ENCODE data around the gene EDNRB. TPM values are rescaled to one million over a fixed set of nuclear protein-coding genes. Genes with fewer than 3 reads are reported as not detected.
"Not testable (repeated sequence)": the region's sequence is repeated elsewhere in the genome, so short reads cannot be mapped to it uniquely, and the experiment has no call there.

The EDNRB gene
- 10 to 100 TPM; 11.7 to 99.0 (median 69.9) TPM for polyA plus RNA-seq (ENCODE audit: insufficient read length in 4 of 4)

DNA sequence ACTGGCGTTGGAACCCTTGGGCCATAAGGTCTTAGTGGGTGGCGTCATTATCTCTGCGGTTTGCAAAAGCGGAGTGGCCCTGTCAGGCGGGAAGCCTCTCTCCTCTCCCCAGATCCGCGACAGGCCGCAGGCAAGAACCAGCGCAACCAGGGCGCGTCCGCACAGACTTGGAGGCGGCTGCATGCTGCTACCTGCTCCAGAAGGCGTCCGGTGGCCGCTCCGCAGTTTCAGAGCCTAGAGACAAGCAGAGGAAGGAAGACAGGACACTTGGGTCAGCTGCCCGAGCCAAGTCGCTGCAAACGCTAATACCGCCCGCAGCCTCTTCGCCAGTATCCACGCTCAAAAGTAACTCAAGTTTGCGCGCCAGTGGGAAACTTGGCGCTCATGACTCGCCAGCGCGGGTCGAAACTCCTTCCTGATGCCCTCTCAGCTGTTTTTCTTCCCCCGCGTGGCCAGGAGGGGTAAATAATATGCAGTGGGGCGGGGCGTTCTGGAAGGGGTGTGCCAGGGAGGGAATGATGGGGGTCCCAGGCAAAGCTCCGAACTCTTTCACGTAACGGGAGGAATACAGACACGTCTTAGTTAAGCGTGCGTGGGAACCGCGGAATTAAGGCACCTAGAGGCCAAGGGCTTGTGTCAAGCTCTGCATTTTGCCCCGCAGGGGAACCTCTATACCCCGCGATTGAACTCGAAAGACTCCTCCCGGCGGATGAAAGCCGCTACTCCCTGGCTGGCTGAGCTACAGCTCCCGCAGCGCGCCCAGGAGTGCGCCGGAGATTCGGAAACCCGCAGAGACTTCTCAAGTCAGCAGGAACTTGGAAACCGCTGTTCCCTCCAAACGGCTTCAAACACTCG, at the start of gene EDNRB:
Gene EDNRB, minus strand, starts transcription at position 441 of the 855 bp plus-strand sequence. Its CDS starts 258 bp downstream, at position 183.
- no peak for DNase-seq (ENCODE audit: low read depth in 4 of 4, low spot score in 3 of 4)

DNA sequence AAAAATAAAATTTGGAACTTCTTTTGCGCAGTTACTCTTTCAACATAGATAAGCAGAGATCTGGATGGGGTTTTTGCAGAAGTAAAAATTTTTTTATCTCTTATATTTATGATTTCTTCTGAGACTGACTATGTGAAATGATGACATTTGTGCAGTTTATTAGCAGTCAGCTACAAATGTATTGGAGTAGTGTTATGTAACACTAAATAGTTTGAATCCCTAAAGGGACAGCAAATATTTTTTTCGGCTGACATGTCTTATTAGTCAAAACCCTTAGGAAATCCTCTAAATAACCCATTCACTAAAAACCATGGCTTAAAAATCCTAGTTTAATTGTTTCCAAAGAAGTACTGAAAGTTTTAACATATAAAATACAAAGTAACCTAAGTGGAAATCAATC, 48.0 kb upstream of the EDNRB start:
- DNase-seq (ENCODE audit: low read depth in 4 of 4, low spot score in 3 of 4): no peak

DNA sequence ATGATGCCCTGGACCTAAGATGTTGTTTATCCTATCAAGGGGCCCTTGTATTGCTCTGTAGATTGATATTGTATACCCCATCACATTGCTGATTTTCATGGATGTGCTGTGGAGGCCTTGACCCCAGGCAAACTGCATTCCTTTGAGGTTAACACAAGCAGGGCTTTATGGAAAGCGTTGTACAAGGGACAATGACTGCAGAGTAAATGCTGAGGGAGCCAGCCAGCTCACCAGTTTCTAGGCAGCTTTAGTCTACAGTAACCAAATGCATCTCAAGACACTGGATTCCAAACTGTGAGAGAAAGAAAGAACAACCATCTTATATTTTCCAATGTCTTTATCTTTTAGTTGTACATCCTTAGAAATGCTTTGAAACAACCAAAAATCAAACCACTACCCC, 34.1 kb upstream of the EDNRB start:
- DNase-seq (ENCODE audit: low read depth in 4 of 4, low spot score in 3 of 4): no peak

DNA sequence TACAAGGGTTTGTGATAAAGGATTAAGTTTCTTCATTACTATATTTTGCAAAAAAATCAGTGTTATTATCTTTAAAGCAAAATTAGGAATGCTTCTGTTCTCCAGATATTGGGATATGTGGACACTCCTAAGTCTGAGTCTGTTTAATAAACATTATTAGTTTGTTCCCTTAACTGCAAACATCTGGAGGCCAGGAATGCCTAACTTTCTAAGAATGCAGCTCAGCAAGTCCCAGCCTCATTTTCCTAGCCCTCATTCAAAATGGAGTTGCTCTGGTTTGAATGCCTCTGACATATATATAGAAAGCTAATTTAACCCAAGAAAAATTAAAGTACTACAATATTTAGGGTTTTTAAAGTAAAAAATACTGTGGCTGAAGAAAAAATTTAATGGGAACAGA, 33.6 kb upstream of the EDNRB start:
- no peak for DNase-seq (ENCODE audit: low read depth in 4 of 4, low spot score in 3 of 4)

DNA sequence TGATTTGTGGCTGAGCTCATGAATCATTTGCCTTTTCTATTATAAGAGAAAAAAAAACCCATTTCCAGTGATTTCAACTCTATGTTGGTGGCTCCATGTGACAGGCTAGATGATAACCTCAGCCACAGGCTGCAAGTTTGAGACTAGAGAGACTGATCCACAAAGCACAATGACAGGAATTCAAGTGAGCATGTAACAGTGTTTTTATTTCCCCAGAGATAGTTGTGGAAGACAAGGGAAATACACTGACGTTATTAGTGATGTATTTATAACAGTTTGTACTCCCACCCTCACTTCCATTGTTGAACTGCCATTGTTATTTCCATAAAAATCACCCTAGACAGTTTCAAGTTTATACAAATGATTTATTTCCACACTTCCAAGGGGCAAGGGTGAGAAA, 27.9 kb upstream of the EDNRB start:
- peak in 3 of 4 donors; percentile 6 to 24 (median 23) for DNase-seq (ENCODE audit: low read depth in 4 of 4, low spot score in 3 of 4)

DNA sequence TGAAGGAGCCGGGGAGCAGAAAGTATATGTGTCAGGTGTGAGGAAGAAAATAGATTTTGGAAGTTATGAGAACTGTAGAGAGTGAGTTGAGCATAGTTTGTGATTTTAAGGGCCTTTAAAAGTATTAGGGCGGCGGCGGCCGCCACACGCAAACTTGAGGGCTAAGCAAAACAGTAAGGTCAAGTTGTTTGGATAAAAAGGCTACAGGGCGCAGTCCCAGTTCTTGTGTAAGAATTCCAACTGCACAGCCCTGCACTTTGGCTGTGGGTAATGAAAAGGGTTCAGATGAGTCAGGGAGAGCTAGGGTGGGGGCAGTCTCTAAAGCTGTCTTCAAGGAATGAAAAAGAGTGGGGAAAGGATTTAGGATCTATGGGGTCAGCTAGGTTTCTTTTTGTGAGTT, 16.4 kb upstream of the EDNRB start:
- DNase-seq (ENCODE audit: low read depth in 4 of 4, low spot score in 3 of 4): not testable (repeated sequence)

DNA sequence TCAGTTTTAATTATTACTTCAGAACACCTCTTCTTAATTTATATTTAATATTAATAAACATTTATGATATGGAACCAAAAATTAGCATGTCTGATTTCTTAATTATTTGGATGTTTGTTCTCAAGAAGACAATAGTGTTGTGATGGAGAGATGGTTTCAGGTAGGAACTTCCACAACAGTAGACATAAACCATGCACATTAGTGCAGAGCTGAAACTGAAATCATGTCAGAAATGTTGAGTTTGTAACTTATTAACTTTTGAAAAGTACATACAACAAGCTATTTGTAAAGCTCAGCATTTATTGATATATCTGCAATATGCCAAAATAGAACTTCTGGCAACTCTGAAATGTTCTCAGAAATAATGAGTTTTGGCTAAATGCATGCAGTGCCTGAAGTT, 11.8 kb upstream of the EDNRB start:
- DNase-seq (ENCODE audit: low read depth in 4 of 4, low spot score in 3 of 4): no peak

DNA sequence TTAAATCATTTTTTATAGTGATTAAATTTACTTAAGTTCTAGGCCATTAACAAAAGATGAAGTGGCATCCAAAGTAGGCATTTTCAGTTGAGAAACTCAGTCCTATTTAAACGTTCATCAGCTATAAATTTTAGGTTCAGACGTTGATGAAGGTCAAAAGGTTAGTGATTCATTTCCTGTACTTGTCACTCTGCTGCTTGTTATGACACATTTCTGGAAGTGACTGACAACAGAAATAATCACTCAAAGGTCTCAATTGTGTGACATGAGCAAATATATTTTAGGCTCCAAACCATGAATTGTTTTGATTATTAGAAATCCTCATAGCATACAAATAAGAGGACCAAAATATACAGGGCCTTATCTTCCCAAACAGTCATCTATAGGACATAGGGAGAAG, 10.3 kb upstream of the EDNRB start:
- DNase-seq (ENCODE audit: low read depth in 4 of 4, low spot score in 3 of 4): no peak

DNA sequence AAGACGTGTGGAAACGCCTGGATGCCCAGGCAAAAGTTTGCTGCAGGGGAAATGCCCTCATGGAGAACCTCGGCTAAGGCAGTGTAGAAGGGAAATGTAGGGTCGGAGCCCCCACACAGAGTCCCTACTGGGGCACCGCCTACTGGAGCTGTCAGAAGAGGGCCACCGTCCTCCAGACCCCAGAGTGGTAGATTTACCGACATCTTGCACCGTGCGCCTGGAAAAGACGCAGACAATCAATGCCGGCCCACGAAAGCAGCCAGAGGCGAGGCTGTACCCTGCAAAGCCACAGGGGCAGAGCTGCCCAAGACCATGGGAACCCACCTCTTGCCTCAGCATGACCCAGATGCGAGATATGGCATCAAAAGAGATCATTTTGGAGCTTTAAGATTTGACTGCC, 7.0 kb upstream of the EDNRB start:
- no peak for DNase-seq (ENCODE audit: low read depth in 4 of 4, low spot score in 3 of 4)

DNA sequence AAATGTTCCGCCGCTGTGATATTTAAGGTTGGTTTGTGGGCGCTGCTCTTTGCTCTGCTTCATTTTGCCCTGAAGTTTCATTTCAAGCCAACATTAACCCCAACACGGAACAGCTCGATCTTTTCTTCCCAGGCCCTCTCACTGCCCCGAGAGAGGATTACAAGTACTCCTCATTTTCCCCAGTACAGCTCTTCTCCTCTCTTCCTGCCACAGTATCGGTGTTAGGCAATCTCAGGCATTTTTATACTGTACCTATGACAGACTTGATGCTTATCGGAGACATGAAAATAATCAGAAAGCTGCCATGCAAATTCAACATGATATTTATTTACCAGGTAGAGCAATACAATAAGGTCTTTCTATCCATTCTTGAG, 1.3 kb upstream of the EDNRB start:
- DNase-seq (ENCODE audit: low read depth in 4 of 4, low spot score in 3 of 4): no peak

DNA sequence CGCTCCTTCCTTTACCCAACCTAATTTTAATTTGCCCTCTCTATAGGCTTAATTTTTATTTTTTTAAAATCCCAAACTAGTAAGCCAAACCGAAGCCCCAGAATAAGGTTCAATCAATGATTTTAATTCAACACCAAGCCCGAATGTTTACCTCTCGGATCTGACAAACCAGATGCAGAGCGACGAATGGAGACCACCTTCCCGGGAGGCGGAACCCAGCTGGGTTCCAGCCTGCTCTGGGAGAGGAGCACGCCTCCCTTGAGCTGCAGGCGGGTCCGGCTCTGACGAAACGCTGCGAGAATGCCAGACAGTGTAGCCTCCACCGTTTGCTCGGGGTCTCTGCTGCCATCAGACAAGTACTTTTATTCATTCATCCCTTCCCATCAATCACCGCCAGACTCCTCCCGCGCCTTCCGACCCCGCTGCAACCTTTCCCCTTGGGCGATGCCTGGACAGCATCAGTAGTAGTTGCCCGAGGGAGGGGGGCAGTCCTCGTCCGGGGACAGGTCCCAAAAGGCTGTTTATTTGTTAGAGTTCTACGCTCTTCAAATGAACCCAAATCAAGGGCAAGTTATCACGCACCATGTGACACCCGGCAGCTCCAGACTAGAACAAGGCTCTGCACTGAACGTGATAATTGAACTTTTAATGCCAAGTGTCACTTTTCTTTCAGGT, 752 bp upstream of the EDNRB start:
- DNase-seq (ENCODE audit: low read depth in 4 of 4, low spot score in 3 of 4): peak in 1 of 4 donors; percentile 48

DNA sequence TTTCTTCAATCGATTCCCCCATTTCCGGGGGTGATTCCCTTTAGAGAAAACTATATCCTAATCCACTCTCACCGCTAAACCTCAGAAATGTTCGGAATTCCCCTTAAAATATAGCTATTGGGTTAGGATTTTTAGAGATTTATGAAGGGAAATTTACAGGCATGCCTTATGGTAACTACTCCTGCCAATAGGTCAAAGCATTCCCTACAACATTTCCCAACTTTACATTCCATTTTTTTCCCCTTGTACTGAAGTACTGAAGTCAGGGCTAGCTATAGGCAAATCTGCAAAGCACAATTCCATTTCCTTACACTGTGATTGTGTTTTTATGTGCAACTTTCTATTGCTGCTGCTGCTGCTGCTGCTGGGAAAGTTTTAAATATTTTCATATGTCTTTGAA, 2.1 kb downstream of the EDNRB start:
- DNase-seq (ENCODE audit: low read depth in 4 of 4, low spot score in 3 of 4): no peak

DNA sequence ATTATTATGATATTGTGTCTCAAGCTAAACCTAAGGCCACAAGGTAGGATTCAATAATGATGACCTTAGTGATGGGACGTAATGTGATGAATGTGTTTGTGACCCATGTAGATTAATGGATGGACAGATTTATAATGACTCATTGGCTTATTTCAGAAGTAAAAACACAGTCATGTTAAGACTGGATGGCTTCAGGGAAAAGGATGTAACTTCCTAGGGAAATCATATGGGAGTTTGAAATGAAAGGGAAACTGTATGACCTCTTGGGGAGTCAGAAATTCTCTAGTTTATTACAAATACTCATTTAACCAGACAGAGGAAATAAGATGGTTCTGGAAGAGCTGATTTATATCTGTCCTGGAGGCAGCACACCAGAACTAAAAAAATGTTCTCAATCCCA, 2.9 kb downstream of the EDNRB start:
- DNase-seq (ENCODE audit: low read depth in 4 of 4, low spot score in 3 of 4): no peak

DNA sequence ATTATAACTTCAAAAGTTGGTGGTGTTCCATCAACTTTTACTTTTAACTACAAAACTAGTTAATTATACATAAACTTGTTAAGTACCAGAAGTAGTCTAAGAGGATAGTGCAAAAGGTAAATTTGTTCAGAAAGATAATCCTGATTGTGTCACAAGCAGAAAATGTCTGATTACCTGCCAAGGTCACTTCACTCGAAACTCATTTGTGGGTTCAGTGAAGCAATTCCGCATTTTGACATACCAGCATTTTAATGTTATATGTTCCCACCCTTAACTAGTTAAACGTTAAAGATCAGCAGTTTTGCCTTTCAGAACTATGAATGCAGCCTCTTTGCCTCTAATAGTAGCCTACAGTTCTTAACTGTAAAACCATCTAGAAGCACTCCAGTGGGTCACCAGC, 5.6 kb downstream of the EDNRB start:
- no peak for DNase-seq (ENCODE audit: low read depth in 4 of 4, low spot score in 3 of 4)

DNA sequence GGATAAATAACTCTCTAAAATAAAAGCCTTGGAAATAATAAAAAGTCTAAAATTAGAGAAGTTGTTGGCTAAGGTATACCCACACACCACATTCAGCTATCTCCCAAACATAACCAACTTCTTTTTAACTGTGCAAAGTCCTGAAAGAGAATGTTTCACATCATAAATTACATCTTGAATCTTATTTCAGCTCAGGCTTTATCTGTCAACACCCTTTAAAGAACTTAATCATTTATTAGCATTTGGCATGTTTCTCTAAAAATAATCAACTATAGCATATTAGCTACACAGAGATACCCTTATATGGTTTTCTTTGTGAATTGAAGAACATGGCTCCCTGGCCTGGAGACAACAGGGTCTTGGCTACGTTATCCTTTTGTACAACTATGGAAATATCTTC, 6.9 kb downstream of the EDNRB start:
- no peak for DNase-seq (ENCODE audit: low read depth in 4 of 4, low spot score in 3 of 4)

DNA sequence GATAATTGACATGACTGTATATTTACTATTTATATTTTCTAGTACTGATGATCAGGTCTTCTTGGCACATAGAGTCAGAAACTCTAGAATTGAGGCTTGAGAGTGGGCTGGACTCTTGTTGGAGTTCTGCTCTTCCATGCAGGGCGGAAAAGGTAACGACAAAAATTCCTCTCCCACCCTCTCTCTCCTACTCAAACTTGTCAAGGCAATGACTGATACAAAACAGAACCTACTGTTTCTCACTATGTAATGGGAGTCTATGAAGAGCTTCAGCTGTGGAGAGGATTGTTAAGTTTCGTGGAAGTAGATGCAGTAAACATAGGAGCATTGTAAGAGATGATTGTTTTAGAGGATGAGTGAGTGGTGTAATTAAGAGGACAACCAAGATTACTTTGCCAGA, 8.8 kb downstream of the EDNRB start:
- no peak for DNase-seq (ENCODE audit: low read depth in 4 of 4, low spot score in 3 of 4)

DNA sequence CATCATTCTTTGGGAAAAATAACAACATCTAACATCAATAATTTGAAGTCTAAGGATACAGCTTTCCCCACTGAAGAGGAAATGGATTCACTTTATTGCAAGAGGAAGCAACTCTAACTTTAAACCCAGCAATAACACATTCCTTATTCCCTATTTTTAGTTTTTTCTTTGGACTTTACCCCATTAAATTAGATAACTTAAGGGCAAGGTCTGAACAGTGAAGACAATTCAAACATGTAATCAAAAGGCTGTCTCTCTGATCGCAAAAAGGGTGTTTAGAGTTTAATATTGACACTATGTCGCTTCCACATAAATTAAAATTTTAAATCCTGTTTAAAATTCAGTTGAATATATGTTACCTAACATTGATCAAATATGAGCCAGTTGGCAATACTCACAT, 10.1 kb downstream of the EDNRB start:
- no peak for DNase-seq (ENCODE audit: low read depth in 4 of 4, low spot score in 3 of 4)

DNA sequence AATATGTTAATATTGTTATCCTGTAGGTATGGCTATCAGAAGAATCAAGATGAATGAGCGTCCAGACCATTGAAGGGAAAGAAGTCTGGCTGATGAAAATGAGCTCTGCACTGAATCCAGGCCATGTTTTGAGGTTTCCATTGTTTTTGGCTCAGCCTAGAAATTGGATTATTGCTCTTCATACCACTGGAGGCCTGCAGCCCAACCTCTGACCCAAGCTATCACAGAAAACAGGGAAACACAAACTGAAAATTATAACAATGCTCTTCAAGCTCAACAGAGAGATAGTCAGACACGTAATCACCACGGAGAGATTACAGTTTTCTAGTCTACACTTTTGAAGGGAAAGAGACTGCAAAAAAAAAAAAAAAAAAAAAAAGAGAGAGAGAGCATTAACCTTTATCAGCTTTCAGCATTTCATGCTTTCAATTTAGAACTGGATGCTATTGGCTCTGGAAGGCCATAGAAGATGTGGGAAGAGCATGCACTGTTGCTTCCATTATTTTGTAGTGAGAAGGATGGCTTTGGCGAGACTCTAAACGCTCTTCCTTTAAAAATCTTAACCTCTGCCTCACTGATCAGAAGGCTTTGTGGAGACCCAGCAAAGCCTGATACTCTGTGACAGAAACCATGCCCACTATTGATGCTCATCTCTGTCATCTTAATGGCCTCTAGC, 10.8 kb downstream of the EDNRB start:
- DNase-seq (ENCODE audit: low read depth in 4 of 4, low spot score in 3 of 4): no peak

DNA sequence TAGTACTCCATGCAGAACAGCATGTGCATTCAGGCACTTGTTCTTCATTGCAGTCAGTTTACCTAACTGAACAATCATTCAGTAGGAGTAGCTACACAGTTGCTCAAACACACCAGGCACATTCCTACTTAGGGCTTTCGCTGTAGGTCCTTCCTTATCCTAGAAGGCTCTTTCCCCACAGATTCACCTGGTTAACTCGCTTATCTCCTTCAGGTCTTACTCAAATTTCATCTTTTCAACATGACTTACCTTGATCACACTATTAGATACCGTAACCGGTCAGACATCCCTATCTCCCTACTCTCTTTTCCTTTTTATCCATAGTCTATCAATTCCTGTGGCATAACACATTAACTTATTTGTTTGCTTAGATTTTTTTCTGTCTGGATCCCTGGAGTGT, 14.6 kb downstream of the EDNRB start:
- DNase-seq (ENCODE audit: low read depth in 4 of 4, low spot score in 3 of 4): no peak

DNA sequence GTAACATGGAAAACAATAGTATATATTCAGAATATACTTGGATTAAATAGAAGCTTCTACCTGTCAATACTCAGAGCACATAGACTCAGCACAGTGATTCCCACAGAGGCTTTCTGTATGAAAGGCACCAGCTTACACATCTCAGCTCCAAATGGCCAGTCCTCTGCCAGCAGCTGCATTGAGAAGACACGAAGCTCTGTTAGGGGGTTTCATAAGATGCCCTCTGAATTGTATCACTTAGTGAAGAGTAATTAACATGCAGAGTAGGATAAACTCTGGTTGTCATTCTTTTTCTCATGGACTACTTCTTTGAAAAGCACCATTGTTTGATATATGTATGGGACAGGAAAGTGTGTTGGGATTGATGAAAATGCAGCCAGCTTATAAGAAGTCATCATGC, 15.2 kb downstream of the EDNRB start:
- no peak for DNase-seq (ENCODE audit: low read depth in 4 of 4, low spot score in 3 of 4)

DNA sequence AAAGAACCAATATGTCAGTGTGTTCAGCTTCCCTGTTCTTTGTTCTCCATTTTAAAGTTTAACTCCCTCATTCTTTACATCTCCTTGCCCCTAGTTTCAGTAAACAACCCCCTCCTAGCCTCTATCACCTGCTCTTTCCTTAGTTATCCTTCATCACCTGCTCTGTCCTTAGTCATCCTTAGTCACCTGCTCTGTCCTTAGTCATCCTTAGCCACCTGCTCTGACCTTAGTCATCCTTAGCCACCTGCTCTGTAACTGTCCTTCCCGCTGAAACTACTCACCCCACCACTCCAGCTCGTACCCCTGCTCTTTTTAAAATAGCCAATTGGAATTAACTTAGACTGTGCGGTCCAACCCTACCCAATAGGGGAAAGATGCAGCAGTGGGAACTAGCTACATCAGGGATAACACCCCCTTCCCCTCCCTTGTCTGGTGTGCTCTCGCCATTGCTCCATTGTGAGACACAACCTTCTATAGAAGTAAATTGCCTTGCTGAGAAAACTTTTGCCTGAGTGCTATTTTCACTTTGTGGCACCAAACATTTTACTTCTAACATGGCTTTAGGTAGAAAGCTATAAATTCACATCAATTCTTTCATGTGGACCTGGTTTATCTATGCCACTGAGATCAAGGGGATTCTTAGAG, 16.2 kb downstream of the EDNRB start:
- DNase-seq (ENCODE audit: low read depth in 4 of 4, low spot score in 3 of 4): no peak

All from left renal pelvis (tissue), 4 donors.